NCI-H1092 (cell line): ENCODE results near the gene CMTM8.
"Not testable (repeated sequence)": the region's sequence is repeated elsewhere in the genome, so short reads cannot be mapped to it uniquely, and the experiment has no call there.

Experiments used
- DNase-seq: peaks from one replicate; lab custom pipeline; 2025; lab: John Stamatoyannopoulos, UW

The CMTM8 gene

DNA sequence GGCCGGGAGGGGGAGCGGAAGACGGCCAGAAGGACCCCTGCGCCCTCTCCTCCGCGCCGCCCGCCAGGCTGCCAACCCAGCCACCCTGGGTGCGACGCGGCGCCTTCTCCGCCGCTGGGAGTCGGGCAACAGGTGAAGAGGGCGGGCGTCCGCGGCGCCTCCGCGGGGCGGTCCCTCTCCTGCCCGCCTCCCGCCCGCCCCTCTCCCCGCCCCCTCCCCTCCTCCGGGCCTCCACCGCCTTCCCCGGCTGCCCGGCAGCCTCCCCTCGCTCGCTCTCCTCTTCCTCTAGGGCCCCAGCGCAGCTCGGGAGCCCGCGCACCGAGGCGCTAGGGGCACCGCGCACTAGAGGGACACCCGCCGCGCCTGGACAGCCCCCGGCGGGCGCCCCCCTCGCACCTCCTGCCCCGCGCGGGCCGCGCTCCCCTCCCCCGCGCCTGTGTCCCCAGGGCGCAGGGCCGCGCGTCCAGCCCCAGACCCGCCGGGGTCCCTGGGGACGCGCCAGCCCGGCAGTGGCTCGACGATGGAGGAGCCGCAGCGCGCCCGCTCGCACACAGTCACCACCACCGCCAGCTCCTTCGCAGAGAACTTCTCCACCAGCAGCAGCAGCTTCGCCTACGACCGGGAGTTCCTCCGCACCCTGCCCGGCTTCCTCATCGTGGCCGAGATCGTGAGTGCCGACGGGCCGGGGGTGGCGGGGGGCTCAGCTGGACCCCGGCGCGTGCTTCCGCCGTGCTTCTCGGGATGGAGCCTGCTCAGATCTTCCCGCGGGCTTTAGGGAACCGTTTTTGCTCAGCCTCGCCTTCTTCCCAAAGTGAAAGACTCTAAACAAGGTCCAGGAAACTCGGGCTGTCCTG, at the start of gene CMTM8:
CMTM8 (plus strand) TSS at position 228 of the 854 bp plus-strand sequence; CDS start at position 521, 293 bp downstream.
- peak; percentile 24 for DNase-seq

DNA sequence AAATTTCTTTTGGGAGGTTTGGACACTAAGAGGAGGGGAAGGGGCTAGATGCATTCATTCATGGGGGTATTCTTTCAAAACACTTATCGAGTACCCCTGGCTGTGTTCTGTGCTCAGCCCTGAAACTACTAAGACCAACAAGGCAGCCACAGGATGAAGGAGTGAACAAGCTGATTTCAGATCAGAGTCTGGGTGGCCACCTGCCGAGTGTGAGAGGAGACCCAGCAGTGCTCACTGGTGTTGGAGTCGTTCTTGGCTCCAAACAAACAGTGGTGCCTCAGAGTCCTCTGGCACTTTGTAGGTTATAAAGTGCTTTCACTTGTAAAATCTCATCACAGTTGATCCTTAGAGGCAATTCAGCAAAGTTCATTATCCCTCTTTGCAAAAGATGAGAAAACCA, 48.8 kb upstream of the CMTM8 start:
- no peak for DNase-seq

DNA sequence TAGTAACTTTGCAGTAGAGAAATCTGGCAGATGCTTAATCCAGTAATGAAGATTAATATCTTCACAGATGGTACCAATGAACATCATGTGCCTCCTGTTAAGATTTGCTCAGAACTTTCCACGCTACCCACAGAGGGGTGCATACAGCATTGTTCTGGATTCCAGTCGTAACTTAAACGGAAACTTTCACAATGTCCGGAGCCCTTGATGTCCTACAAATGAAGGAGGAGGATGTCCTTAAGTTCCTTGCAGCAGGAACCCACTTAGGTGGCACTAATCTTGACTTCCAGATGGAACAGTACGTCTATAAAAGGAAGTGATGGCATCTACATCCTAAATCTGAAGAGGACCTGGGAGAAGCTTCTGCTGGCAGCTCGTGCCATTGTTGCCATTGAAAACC, 47.9 kb upstream of the CMTM8 start:
- not testable (repeated sequence) for DNase-seq

GRCh38 chr3:32193101-32193500, 45.4 kb upstream of the CMTM8 start:
- DNase-seq = no peak

DNA sequence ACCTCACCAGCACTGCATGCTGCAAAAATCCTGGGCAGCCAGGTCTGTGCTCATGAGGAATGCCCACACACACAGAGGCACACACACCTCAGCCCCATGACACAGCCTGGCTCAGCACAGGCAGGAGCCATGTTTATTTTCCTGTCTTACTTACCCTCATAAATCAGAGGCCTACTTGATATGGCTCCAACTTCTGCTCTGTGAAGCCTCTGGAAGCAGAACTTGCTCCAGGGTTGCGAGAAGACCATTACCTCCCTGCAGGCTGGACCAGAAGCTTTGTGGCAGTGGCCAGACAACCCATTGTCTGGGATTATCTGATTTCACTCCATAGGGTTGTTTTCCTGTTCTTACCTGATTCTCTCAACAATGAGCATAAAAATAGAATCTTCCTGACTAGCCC, 43.8 kb upstream of the CMTM8 start:
- DNase-seq = no peak

DNA sequence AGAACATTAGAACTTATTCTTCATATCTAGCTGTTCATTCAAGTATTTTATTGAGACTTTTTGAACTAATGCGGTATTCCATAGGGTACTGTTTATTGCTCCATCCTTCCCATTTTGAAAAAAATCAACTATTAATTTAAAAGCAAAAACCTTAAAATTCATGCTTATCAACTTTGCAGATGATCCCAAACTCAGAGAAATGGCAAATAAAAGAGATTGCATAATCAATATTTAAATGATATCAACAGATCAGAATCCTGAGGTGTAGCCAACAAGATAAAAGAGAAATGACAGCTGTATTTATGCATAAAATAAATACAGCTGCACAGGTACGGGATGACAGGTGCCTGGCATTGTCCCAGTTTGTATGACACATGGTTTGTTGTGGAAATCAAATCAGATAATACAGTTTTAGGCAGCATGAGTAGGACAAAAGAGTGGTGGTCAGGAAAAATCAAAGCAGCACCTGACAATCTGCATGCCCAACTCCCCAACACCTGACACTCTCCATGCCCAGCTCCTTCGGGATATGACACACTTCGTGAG, 42.4 kb upstream of the CMTM8 start:
- no peak for DNase-seq

GRCh38 chr3:32197991-32198390, 40.5 kb upstream of the CMTM8 start:
- DNase-seq = no peak

DNA sequence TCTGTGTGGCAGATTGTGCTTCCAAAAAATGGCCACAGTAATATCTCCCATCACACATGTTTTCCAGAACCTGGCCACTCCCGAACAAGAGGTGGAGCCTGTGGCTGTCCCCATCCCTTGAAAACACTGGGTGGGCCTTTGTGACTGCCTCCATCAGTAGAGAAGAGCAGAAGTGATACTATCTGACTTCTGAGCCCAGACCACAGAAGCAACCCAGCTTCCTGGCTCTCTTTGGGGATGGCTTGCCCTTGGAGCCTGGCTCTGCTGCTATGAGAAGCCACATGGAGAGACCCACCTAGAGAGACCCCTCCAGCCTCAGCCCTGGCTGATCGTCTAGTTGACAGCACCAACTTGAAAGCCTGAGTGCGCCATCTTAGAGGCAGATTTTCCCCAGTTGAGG, 39.8 kb upstream of the CMTM8 start:
- DNase-seq = no peak

DNA sequence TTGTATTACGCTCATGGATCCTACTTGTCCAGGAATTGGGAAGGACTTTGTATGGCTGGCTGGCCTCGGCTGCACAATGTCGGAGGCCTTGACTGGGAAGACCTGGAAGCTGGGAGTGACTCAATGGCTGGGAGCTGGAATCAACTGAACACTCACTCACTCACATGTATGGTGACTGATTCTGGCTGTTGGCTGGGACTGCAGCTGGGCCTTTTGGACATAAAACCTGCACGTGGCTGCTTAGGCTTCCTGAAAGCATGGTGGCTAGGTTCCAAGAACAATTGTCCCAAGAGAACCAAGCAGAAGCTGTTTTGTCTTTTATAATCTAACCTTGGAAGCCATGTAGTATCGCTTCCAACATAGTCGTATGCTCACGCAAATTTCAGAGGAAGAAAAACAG, 38.0 kb upstream of the CMTM8 start:
- DNase-seq = peak; percentile 6

- no peak for DNase-seq
Observed at GRCh38 chr3:32200992-32201758, 37.3 kb upstream of the CMTM8 start.

DNA sequence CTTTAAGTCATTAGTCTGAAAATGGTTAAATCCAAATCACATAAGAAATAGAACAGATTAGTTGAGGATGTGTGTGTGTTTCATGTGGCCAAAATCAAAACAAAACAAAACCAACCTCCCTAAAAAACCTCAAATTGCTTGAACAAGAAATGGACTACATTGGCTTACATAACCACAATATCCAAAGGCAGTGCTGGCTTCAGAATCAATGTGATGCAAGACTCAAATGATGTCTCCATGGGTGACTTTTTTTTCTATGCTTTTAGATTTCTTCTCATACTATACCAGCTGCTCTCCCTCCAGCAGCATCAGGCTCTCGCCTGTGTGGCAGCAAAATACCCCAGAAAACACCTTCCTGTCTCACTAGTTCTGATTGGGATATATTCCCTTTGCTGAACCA, 36.0 kb upstream of the CMTM8 start:
- no peak for DNase-seq

- DNase-seq = no peak
Observed at GRCh38 chr3:32203854-32204253, 34.6 kb upstream of the CMTM8 start.

- no peak for DNase-seq
Observed at GRCh38 chr3:32208447-32208846, 30.0 kb upstream of the CMTM8 start.

DNA sequence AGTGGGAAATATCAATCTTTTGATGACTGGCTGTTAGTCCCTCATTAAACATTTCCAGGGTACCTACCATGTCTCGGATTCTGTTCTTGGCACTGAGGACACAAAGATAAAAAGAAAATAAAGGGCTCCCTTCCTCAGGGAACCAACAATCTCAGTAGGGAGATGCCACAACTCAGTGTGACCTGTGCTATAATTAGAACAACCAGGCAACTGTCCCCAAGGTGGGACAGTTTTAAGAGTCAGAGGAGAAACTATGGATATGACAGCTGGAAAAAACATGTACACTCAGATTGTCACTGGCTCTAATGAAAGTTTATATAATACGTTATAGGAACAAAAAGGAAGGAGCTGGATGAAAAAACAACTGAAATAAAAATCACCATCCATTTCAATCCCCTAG, 23.3 kb upstream of the CMTM8 start:
- no peak for DNase-seq

GRCh38 chr3:32216172-32216783, 22.2 kb upstream of the CMTM8 start:
- DNase-seq = no peak

DNA sequence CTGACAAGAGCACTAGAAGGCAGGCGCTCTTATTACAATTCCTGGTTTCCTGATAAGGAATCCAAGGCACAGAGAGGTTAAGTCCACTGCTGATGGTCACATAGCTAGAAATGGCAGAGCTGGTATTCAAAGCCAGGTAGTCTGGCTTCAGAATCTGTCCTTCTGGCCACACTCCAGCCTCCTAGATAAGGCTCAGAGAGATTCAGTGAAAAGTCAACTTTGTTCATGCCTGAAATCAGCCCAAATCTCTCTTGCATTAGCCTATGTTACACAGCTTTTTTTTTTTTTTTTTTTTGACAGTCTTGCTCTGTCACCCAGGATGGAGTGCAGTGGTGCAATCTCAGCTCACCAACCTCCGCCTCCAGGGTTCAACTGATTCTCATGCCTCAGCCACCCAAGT, 21.1 kb upstream of the CMTM8 start:
- no peak for DNase-seq

DNA sequence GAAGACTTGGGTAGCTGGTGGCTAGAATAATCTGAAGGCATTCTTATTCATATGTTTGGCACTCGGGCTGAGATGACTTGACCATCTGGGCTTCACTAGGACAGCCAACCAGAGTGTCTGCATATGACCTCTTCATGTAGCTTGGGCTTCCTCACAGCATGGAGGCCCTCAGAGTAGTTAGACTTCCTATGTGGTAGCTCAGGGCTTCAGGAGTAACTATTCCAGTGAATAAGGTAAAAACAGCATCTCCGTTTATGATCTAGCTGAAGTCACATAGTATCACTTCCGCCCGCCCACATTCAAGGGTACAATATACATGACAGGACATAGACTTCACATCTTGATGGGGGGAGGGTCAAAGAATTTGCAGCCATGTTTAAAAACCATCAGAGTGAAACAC, 18.9 kb upstream of the CMTM8 start:
- DNase-seq = no peak

- no peak for DNase-seq
Observed at GRCh38 chr3:32220006-32220405, 18.5 kb upstream of the CMTM8 start.

- DNase-seq = no peak
Observed at GRCh38 chr3:32222950-32223349, 15.5 kb upstream of the CMTM8 start.

GRCh38 chr3:32224016-32224516, 14.4 kb upstream of the CMTM8 start:
- DNase-seq = no peak

- no peak for DNase-seq
Observed at GRCh38 chr3:32226875-32227500, 11.5 kb upstream of the CMTM8 start.

DNA sequence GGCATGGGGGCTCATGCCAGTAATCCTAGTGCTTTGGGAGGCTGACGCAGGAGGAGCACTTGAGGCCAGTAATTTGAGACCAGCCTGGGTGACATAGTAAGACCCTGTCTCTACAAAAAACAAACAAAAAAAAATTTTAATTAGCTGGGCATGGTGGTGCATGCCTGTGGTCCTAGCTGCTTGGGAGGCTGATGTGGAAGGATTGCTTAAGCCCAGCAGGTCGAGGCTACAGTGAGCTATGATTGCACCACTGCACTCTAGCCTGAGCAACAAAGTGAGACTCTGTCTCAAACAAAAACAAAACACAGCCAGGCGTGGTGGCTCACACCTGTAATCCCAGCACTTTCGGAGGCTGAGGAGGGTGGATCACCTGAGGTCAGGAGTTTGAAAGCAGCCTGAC, 9.7 kb upstream of the CMTM8 start:
- DNase-seq = not testable (repeated sequence)
